DMS 273 (cell line): ENCODE measurements around the gene DEK.
A peak's percentile ranks its signal among the peaks of the same experiment; 100 is the strongest.
"Not testable (repeated sequence)": the region's sequence is repeated elsewhere in the genome, so short reads cannot be mapped to it uniquely, and the experiment has no call there.

Source experiments
- DNase-seq: peaks from one replicate; lab custom pipeline; 2025; ENCODE audit not compliant: unreplicated experiment; lab: John Stamatoyannopoulos, UW

Gene DEK

DNA sequence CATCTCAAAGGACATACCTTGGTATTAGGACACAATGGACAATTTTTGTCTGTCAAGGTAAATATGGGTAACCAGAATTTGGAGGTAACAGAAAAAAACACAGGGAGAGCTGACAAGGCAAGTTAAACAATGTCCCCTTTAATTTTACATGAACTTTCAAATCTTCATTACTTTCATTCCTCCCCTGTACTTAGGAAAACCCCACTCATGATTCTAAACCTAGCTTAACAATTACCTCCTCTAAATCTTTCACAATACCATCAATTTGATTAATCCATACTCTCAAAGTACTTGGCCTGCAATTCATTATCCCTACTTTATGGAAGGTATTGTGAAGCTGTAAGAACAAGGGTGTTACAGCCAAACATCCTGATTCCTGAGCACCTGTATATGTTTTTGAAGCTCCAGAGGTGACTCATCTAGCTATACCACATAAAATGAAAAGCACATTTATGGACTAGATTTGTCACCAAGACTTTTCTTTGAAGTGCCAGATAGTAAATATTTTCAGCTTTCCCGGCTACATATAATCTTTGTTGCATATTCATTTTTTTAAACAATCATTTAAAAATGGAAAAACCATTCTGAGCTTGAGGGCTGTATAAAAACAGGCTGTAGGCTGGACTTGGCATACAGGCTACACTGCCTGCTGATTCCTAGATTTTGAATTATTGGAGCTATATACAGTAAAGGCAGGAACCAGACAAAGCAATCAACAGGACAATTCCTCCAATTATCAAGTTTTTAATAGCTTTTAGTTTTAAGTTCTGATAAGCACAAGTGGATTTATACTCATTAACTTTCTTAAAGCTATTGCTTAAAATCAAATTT lies 22.9 kb downstream of the DEK start:
- no peak for DNase-seq

- DNase-seq, result no peak
Observed at GRCh38 chr6:18240230-18240629, 24.1 kb downstream of the DEK start.

- no peak for DNase-seq
Observed at GRCh38 chr6:18237167-18237566, 27.2 kb downstream of the DEK start.

GRCh38 chr6:18235524-18235923 lies 28.8 kb downstream of the DEK start:
- no peak for DNase-seq

DNA sequence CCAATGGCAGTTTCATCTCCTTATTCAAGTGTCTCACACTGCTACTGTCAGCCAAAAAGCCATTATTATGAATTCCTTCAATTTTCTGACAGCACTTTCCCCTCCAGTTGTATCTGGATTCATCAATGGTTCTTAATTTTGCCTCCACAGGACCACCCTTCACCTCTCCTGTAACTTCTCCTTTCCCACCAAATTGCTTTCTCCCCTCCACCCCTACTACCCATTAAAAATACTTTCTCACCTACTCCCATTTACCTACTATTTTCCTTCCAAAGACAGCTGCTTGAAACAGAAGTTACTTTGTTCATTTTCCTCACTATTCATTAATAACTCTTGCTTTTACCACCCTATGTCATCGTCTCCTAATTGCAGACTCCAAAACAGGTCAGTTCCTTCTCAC lies 29.8 kb downstream of the DEK start:
- no peak for DNase-seq

GRCh38 chr6:18233770-18234169 lies 30.6 kb downstream of the DEK start:
- not testable (repeated sequence) for DNase-seq

DNA sequence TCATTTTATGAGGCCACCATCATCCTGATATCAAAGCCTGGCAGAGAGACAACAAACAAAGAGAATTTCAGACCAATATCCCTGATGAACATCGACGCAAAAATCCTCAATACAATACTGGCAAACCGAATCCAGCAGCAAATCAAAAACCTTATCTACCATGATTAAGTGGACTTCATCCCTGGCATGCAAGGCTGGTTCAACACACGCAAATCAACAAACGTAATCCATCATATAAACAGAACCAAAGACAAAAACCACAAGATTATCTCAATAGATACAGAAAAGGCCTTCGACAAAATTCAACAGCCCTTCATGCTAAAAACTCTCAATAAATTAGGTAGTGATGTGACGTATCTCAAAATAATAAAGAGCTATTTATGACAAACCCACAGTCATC lies 32.5 kb downstream of the DEK start:
- not testable (repeated sequence) for DNase-seq

DNA sequence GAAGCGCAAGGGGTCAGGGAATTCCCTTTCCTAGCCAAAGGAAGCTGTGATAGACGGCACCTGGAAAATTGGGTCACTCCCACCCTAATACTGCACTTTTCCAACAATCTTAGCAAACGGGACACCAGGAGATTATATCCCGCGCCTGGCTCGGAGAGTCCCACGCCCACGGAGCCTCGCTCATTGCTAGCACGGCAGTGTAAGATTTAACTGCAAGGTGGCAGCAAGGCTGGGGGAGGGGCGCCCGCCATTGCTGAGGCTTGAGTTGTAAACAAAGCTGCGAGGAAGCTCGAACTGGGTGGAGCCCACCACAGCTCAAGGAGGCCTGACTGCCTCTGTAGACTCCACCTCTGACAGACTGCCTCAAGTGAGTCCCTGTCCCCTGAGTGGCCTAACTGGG lies 35.7 kb downstream of the DEK start:
- not testable (repeated sequence) for DNase-seq

- DNase-seq, result not testable (repeated sequence)
Observed at GRCh38 chr6:18227166-18227565, 37.2 kb downstream of the DEK start.

DNA sequence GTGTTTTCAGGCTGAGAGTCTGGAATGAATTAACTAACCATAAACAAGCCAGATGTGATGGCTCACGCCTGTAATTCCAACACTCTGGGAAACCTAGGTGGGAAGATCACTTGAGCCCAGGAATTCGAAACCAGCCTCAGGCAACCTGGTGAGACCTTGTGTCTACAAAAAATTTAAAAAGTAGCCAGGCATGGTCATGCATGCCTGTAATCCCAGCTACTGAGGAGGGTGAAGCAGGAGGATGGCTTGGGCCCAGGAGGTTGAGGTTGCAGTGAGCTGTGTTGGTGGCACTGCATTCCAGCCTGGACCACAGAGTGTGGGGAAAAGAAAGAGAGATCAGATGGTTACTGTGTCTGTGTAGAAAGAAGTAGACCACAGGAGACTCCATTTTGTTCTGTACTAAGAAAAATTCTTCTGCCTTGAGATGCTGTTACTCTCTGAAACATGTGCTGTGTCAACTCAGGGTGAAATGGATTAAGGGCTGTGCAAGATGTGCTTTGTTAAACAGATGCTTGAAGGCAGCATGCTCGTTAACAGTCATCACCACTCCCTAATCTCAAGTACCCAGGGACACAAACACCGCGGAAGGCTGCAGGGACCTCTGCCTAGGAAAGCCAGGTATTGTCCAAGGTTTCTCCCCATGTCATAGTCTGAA lies 37.8 kb downstream of the DEK start:
- not testable (repeated sequence) for DNase-seq

- DNase-seq, result no peak
Observed at GRCh38 chr6:18221288-18221615, 43.1 kb downstream of the DEK start.

- peak; percentile 15 for DNase-seq
Observed at GRCh38 chr6:18219591-18219990, 44.7 kb downstream of the DEK start.

DNA sequence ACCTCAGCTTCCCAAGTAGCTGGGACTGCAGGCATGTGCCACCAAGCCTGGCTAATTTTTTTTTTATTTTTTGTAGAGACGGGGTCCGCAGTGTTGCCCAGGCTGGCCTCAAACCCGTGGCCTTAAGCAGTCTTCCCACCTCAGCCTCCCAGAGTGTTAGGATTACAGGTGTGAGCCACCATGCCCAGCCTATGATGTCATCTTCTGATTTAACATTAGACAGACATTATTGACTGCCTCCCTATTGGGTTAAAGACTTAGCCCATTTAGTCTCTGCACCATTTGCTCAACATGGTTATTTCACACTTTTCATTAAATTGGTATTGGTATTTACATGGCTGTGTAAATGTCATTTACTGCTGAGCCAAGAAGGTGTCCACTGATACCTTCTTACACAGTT lies 46.1 kb downstream of the DEK start:
- DNase-seq, result no peak

GRCh38 chr6:18216411-18216810 lies 47.9 kb downstream of the DEK start:
- DNase-seq, result no peak

- no peak for DNase-seq
Observed at GRCh38 chr6:18215436-18215835, 48.9 kb downstream of the DEK start.

GRCh38 chr6:18214003-18214402 lies 50.3 kb downstream of the DEK start:
- no peak for DNase-seq

- DNase-seq, result no peak
Observed at GRCh38 chr6:18213439-18213838, 50.9 kb downstream of the DEK start.

DNA sequence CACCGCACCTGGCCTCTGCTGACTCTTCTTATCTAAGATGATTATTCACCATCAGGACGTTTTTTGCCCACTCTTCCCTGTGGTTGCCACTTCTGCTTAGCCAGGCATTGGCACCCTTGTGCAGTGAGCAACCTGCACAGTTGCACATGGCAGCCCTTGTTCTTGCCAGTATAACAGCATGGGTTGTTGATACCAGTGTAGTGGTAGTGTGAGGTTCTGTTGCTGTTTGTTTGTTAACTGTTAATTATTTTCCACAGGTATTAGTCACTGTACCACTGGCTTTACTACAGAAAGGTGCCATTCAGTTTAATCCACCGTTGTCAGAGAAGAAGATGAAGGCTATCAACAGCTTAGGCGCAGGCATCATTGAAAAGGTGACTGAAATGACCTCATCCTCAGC lies 52.1 kb downstream of the DEK start:
- no peak for DNase-seq

GRCh38 chr6:18211338-18211737 lies 53.0 kb downstream of the DEK start:
- DNase-seq, result no peak

GRCh38 chr6:18210707-18211106 lies 53.6 kb downstream of the DEK start:
- no peak for DNase-seq

DNA sequence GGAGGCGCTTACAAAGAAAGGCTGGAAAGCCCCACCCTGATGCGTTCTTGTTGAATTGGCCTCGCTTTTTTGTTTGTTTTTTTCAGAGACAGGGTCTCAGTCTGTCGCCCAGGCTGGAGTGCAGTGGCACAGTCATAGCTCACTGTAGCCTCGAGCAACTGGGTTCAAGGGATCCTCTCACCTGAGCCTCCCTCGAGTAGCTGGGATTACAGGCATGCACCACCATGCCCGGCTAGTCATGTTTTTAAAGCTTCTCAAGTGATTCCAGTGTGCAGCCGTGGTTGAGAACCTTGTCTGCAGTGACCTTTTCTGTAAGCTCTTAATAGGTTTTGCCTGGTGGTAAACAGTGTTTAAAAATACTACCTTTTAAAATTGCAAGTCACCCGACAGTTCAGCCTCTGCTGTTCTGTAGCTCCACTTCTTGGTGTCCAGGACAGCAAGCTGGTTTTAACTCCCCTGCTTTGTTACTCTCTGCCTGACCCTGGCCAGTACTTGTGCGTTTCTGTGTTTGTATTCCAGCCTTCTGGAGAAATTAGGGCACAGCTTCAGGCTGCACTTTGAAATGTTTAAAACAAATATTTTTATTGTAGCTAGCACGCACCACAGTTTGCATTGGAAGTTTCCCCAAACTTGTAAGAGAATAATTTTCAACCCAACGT lies 54.7 kb downstream of the DEK start:
- DNase-seq, result no peak

- not testable (repeated sequence) for DNase-seq
Observed at GRCh38 chr6:18208778-18209177, 55.6 kb downstream of the DEK start.
